SK-MEL-5 (cell line): Measurements from ENCODE around the gene XRCC5. TPM values are rescaled to one million over a fixed set of nuclear protein-coding genes. Genes with fewer than 3 reads are reported as not detected.
"Not testable (repeated sequence)": the region's sequence is repeated elsewhere in the genome, so short reads cannot be mapped to it uniquely, and the experiment has no call there.

Experiments
- DNase-seq: peaks from one replicate; pipeline ENCODE4 v3.0.0-alpha.2; 2016; ENCODE audit warnings: low read depth, low spot score
- in situ Hi-C: cut with HindIII; loops from 2 replicates; pipeline ENCODE4 v1.10.0; 2016; ENCODE audit warnings: low sequenced_read_pairs, high pct_unique_total_duplicates, low pct_unique_long_range_greater_than_20kb
- total RNA-seq: library from RNA; depleted of rRNA; stranded (reverse); fragments of >200 nt; shearing (Covaris generic); gene quantifications from 2 replicates; pipeline ENCODE4 v1.2.3, GENCODE V29; 2014

XRCC5 gene
- total RNA-seq, 1 experiment from 2014 or later, result 381 TPM

GRCh38 chr2:216139884-216140283, 30.7 kb downstream of the XRCC5 start:
- peak; percentile 65 for DNase-seq
- in situ Hi-C loops, result no loop called here

- DNase-seq, in situ Hi-C loops: not testable (repeated sequence)
Observed at GRCh38 chr2:216141516-216141915, 32.4 kb downstream of the XRCC5 start.

GRCh38 chr2:216142540-216142939, 33.4 kb downstream of the XRCC5 start:
- in situ Hi-C loops, result no loop called here
- no peak for DNase-seq

DNA sequence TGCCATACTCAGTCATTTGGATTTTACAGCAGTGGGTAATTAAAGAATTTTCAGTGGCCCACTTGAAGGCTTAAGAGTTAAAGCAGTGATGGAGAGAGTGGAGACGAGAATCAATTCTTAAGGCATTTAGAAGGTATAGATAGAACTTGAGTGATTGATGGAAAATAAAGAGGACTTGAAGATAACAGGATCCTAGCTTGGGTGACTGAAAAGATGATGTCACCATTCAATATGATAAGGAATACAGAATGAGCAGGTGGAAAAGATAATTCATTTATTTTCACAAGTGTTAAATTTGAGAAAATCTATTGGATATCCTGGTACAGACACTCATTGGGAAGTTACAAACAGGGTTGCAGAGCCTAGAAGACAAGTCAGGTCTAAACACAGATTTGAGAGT, 35.2 kb downstream of the XRCC5 start:
- no peak for DNase-seq
- in situ Hi-C loops, result no loop called here

DNA sequence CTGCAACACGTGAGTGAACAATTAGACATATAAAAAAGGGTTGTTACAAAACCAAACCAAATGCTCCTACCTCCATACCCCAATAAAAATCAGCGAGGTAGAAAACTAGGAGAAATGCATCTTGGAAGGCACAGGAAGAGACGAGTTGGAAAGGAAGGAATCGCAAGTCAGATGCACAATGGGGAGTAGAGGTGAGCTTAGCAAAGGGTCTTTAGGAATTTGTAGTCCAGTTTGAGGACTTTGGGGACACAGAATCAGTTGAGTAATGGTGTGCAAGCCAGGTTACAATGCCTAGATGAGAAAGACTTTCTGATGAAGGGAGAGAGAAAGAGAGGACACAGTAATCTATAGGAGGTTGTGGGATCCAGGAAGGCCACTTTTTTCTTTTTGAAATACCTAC, 35.7 kb downstream of the XRCC5 start:
- DNase-seq, result no peak
- in situ Hi-C loops, result no loop called here

- DNase-seq, result no peak
- in situ Hi-C loops, result no loop called here
Observed at GRCh38 chr2:216146573-216146972, 37.4 kb downstream of the XRCC5 start.

GRCh38 chr2:216147172-216148131, 38.3 kb downstream of the XRCC5 start:
- no peak for DNase-seq
- in situ Hi-C loops, result no loop called here

- in situ Hi-C loops, result no loop called here
Observed at GRCh38 chr2:216148983-216149382, 39.8 kb downstream of the XRCC5 start.

GRCh38 chr2:216149741-216150140, 40.6 kb downstream of the XRCC5 start:
- in situ Hi-C loops, result no loop called here
- DNase-seq, result no peak

More at GRCh38 chr2:216148983-216149382, 39.8 kb downstream of the XRCC5 start:
- no peak for DNase-seq

- peak; percentile 13 for DNase-seq
- in situ Hi-C loops, result no loop called here
Observed at GRCh38 chr2:216151313-216152025, 42.3 kb downstream of the XRCC5 start.

GRCh38 chr2:216155954-216156353, 46.8 kb downstream of the XRCC5 start:
- in situ Hi-C loops, result no loop called here

GRCh38 chr2:216156822-216157221, 47.7 kb downstream of the XRCC5 start:
- in situ Hi-C loops, result no loop called here
- no peak for DNase-seq

More at GRCh38 chr2:216155954-216156353, 46.8 kb downstream of the XRCC5 start:
- no peak for DNase-seq

GRCh38 chr2:216159144-216159543, 50.0 kb downstream of the XRCC5 start:
- in situ Hi-C loops, result no loop called here
- DNase-seq, result no peak

- in situ Hi-C loops, result no loop called here
- DNase-seq, result no peak
Observed at GRCh38 chr2:216159646-216160045, 50.5 kb downstream of the XRCC5 start.

- no peak for DNase-seq
- in situ Hi-C loops, result no loop called here
Observed at GRCh38 chr2:216160786-216161185, 51.6 kb downstream of the XRCC5 start.

- peak; percentile 54 for DNase-seq
- in situ Hi-C loops, result no loop called here
Observed at GRCh38 chr2:216161967-216162366, 52.8 kb downstream of the XRCC5 start.

GRCh38 chr2:216163518-216163917, 54.4 kb downstream of the XRCC5 start:
- in situ Hi-C loops, result no loop called here
- DNase-seq, result no peak

GRCh38 chr2:216164087-216164486, 54.9 kb downstream of the XRCC5 start:
- in situ Hi-C loops, result no loop called here
- no peak for DNase-seq

- in situ Hi-C loops, result no loop called here
Observed at GRCh38 chr2:216164576-216164975, 55.4 kb downstream of the XRCC5 start.

More at GRCh38 chr2:216164576-216164975, 55.4 kb downstream of the XRCC5 start:
- no peak for DNase-seq
